Left forelimb (tissue), 1 donor: ENCODE data around the gene ACBD4.

Experiments
- DNase-seq: peaks from one replicate; pipeline ENCODE4 v3.0.0-alpha.2; 2018; ENCODE audit warnings: low spot score

Gene ACBD4, protein sequence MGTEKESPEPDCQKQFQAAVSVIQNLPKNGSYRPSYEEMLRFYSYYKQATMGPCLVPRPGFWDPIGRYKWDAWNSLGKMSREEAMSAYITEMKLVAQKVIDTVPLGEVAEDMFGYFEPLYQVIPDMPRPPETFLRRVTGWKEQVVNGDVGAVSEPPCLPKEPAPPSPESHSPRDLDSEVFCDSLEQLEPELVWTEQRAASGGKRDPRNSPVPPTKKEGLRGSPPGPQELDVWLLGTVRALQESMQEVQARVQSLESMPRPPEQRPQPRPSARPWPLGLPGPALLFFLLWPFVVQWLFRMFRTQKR

DNA sequence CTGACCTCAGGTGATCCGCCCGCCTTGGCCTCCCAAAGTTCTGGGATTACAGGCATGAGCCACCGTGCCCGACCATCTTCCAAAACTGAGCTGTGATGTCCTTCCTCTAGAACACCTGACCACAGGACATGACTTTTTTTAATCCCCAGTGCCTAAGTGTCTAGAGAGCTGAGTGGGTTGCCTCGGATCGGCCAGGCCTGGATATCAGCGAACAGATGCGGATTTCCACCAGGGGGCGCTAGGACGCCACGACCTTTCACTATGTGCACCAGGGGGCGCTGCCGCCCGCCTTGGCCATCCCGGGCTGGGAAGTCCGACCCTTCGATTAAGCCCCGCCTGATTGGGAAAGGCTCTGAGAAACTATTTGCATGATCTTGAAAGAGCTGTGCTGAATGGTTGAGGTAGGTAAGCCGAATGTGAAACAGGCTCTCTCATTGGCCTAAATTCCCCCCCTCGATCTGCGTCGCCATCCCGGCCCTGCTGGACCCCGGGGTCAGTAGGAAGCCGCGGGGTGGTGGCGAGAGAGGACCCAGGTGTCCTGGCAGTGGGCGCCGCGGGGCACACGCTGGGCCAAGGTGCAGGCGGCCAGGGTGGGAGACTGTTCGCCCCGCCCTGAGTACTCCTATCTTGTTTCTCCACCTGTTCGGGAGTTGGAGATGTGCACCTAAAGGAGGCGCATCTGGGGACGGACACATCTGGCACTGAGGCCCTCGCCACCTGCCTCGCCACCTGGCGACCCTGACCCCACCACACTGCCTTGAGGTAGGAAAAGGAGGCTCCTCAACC lies at the start of gene ACBD4:
Gene ACBD4 (plus strand): TSS at position 496 of the 786 bp plus-strand sequence. CDS start 458 bp downstream, outside the sequence.
- peak; percentile 97 for DNase-seq

- DNase-seq: no peak
Measured at GRCh38 chr17:45086391-45086790, 49.1 kb upstream of the ACBD4 start.

DNA sequence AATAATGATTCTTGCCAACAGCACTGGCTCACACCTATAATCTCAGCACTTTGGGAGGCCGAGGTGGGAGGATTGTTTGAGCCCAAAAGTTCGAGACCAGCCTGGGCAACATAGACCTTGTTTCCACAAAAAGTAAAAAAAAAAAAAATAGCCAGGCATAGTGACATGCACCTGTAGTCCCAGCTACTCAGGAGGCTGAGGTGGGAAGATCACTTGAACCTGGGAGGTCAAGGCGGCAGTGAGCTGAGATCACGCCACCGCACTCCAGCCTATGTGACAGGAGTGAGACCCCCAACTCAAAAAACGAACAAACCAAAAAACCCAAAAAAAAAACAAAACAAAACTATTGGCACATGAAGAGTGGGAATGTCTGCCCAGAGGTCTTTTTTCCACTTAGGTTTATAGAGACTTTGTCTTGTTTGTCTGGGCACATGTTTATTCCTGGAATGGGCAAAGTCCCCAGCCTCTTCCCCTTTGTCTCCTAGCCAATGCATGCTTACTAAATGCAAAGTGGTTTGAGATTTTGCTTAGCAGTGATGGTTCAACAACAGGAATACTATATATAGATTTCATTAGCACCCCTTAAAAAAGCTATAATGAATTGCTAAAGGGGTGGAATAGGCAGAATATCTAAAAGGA lies 48.5 kb upstream of the ACBD4 start:
- DNase-seq: no peak

DNA sequence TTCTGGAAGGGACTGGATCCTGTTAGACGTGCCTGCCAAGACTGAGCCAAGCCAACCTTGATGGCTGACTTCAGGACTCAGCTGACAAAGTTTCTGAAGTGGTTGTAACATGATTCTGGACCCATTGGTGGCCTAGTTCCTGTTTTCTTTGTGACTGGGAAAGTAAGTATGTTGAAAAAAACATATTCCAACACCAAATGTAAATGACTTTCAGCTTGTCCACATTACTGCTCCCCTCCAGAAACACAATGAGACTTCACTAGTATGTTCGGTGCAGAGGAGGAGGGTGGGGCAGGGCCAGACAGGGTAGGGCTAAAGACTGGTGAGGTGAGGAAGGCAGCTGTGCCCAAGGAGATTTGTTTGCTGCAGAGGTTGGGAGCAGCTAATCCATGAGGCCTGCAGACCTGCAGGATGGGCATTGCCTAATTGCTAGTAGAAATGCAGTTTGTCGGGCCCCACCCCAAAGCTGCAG lies 47.9 kb upstream of the ACBD4 start:
- no peak for DNase-seq

GRCh38 chr17:45087978-45088377 lies 47.5 kb upstream of the ACBD4 start:
- no peak for DNase-seq

GRCh38 chr17:45088741-45089140 lies 46.7 kb upstream of the ACBD4 start:
- DNase-seq: no peak

GRCh38 chr17:45090711-45091110 lies 44.8 kb upstream of the ACBD4 start:
- DNase-seq: no peak

GRCh38 chr17:45091778-45092425 lies 43.6 kb upstream of the ACBD4 start:
- no peak for DNase-seq

DNA sequence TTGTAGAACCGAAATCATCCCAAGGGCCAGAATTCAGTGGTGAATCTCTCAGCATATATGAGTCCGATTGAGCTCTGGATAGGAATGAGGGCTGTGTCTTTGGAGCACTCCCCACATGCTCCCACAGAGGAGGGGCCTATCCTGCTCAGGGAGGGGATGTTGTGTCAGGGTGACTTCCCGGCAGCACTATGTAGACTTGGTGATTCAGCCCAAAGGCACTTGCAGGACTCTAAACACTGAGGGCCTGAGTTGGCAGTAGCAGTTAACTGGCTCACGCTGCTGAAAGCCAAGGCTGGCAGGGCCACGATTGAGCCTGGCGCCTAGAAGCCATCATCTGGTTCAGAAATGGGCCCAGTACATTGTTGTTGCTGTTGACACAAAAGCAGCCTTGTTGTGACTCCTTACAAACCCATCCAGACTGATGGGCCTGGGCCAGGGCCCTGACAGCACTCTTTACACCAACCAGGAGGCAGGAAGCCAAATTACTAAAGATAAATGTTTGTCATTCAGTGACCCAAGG lies 42.5 kb upstream of the ACBD4 start:
- no peak for DNase-seq

DNA sequence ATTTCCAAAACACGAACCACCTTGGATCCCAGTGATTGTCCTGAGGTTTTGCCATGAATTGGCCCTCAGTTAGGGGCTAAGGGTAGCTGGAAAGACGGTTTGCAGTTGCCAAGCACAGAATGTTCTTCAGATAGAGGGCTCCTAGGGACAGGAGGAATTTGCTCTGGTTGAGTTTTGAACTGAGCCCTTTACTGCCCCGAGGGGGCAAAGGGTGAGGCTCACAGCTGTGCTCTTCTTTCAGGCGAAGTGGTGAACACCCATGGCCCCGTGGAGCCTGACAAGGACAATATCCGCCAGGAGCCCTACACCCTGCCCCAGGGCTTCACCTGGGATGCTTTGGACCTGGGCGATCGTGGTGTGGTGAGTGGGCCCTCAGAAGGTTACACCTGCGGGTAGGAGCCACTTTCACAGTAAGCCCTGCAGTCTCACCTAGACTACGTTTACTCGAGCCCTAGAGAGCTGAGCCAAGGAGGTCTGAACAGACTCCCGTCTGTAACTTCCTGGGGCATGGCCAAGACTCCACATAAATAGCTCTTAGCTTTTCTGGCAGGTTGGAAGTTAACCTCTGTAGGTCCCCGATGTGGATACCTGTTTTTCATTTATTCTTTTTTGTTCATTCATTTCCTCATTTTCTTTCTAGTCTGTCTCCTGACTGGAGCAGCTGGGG lies 41.9 kb upstream of the ACBD4 start:
- DNase-seq: no peak

DNA sequence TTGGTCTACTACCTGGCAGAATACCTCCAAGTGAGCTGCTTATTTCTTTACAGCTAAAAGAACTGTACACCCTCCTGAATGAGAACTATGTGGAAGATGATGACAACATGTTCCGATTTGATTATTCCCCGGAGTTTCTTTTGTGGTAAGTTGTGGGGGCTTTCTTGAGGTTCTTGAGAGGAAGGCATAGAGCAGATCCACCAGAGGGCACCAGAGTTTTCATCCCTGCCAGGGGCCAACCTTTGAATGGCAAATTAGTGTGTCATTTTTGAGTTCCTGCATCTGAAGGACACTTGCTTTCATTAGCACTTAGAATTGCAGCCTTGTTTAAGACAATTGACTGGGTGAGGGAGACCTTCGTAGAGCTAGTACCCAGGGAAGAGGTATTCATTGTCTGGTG lies 39.3 kb upstream of the ACBD4 start:
- no peak for DNase-seq

DNA sequence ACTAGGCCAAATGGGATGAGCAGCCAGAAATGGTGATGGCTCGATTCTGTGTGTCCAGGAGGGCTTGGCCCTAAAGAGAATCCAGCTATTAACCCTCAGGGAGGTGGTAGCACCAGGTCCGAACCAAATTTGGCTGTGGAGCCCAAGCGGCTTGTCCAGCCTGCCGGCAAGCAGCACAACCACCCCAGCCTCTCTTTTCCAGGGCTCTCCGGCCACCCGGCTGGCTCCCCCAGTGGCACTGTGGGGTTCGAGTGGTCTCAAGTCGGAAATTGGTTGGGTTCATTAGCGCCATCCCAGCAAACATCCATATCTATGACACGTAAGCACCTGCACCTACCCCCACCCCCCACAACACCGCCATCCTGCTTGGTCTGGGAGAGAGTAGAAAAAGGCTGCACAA lies 38.6 kb upstream of the ACBD4 start:
- no peak for DNase-seq

GRCh38 chr17:45098081-45098868 lies 37.2 kb upstream of the ACBD4 start:
- DNase-seq: no peak

DNA sequence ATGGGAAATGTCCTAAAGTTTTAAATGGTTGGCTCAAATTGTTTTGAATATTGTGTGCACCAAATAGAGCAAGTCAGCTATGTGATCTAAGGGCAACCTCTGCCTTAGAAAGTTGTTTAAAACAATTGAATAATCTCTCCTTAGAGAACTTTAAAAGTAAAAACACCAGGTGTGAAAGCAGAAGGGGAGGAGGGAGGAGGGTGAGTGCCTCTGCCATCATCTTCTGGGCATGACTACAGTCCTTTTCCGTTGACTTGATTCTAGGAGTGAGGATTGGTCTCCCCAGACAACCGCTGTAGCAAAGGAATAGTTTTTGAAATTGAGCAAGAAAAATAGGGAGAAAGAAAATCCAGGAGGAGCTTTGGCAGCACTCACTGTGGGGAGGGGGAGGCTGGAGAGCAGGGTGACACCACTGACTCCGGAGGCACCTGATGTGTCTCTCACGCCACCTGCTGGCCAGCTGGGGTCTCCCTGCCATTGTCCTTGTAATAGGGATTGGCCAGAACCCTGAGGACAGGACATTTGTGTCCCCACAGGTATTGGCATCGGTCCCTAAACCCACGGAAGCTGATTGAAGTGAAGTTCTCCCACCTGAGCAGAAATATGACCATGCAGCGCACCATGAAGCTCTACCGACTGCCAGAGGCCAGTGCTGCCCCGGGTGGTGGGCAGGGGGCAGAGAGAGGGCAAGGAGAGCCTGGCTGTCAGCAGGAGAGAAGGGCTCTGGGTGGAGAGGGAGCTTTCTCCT lies 36.4 kb upstream of the ACBD4 start:
- peak; percentile 84 for DNase-seq

GRCh38 chr17:45101546-45101882 lies 34.0 kb upstream of the ACBD4 start:
- DNase-seq: no peak

GRCh38 chr17:45101883-45102811 lies 33.3 kb upstream of the ACBD4 start:
- DNase-seq: no peak

- DNase-seq: no peak
Measured at GRCh38 chr17:45102856-45103255, 32.6 kb upstream of the ACBD4 start.

DNA sequence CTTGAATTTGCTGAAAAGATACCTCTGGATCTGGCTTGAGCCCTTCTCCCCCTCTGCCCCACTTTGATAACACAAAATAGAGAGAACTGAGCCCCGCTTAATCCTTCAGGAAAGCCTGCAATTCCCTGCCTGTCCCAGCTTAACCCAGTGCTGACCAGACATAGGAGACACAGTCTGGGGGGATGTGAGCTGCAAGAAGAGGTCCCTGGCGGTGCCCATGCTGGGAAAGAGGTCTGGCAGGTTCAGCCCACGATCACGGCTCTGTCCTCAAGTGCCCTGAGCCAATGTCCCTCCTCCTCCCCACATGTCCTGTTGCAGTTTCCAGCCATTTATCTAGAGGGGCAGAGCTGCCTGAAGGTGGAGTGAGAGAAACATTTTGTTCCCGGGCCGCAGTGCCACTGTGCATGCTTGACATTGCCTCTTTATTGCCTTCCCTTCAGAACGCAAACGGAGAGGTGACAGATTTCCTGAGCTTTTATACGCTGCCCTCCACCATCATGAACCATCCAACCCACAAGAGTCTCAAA lies 32.2 kb upstream of the ACBD4 start:
- DNase-seq: no peak

DNA sequence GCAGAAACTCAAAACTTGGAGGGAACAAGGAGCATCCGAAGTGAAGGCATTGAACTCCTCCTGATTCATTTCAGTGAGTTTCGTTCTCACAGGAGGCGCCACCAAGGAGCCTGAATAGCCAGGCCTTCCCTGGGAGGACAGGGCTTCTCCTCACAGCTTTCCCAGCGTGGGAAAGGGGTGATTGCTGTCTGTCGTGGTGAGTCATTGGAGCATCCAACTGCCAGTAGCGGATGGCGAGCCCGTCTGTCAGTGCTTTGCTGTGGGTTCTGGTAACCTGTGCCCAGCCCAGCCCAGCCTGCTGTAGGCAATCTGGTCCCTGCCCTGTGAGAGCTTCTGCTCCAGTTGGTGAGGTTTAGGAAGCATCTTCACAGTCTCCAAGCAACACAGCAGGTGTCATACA lies 31.5 kb upstream of the ACBD4 start:
- DNase-seq: no peak
